ENCODE measurements around the gene SUPT4H1. TPM values are rescaled to one million over a fixed set of nuclear protein-coding genes. Genes with fewer than 3 reads are reported as not detected.

SUPT4H1 gene
- total RNA-seq, 1 donor from 2014 or later: 43.1 TPM

DNA sequence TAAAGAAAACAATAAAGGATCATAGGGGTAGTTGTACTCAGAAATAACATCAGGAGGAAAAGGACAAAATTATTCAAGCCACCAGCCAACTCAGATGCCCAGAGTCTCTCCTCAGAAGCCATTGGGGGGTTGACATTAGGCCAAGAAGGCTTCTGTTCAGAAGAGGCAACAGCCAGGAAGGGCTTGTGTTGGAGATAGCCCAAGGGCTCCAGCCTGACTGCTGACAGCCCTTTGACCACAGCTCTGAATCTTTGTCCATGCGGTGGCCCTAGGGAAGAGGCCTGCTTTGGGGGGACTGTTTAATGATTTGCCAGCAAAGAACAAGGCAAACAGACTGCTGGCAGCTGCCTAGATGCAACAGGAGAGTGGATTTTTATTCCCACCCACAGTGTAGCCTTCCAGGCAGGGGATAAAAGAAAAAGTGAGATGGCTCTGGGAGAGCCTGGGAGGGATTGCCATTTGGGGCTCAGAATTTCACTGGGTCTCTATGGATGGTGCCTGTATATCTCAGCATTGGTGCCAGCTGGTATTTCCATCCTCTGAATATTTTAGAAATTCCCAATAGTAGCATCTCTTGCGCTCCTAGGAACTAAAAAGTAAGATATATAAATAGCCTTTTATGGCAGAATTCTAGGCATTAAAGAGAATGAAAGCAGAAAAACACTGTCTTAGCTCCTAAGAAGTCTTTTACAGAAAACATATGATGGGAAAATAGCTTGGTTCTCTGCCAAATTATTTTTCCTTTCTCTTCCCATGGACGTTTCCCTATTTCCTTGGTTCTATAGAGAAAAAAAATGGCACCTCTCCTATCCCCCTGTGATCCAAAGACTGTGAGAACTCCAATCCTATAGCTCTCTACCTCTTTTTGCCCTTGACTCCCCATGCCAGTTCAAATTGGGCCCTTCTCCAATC is 29.4 kb upstream of the SUPT4H1 start:
- DNase-seq (ENCODE audit: low spot score): peak; percentile 21

DNA sequence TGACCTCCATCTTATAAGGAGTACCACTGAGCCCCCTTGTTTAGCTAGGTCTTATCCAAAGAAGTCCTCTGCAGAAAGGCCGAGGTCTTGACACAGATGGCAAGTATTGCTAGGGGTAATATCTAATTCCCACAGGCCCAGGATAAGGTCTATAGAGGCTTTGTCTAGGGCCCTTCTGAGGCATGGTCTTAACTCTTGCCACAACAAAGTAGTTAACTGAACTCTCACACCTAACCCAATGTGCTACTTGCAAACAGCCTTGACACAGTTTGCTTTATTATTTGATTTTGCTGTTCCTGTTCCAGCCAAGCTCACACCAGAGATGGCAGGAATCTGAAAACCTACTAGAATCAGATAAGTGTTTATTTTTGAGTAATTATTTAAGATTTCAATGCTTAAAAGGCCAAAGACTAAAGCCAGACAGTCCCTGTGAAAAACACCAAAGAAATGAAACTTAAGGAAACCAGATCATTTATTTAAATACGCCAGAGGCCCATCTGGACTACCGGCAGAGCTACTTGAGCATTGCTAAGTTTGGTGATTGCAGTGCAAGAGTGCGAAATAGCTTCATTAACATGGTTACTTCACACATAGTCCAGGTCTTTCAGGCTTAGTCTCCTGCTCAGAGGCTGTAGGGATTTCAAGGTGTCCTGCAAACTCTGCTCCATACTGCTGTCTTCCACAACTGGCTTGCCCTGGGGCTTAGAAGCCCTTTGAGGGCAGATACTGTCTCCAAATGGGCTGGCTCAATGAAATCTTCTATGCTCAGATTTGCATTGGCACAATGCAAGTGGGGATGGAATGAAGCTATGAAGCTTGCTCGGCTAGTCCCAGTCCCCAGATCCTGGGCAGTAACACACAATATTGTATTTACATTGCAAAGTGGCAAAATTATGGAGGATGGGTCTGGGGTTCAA is 28.5 kb upstream of the SUPT4H1 start:
- DNase-seq (ENCODE audit: low spot score): no peak

DNA sequence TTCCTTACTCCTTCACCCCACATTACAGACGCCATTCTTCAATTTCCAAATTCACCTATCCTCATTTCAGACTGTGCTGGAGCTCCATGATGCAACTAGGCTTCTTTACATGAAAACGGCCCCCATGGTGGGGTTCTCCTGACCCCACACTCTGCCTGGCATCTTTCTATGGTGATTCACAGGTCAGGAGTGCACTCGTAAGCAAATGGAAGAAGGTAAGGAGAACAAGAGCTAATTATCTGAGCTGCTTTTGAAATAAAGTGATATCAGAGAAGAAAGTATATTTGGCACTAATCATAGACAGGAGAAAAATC is 27.5 kb upstream of the SUPT4H1 start:
- no peak for DNase-seq (ENCODE audit: low spot score)

DNA sequence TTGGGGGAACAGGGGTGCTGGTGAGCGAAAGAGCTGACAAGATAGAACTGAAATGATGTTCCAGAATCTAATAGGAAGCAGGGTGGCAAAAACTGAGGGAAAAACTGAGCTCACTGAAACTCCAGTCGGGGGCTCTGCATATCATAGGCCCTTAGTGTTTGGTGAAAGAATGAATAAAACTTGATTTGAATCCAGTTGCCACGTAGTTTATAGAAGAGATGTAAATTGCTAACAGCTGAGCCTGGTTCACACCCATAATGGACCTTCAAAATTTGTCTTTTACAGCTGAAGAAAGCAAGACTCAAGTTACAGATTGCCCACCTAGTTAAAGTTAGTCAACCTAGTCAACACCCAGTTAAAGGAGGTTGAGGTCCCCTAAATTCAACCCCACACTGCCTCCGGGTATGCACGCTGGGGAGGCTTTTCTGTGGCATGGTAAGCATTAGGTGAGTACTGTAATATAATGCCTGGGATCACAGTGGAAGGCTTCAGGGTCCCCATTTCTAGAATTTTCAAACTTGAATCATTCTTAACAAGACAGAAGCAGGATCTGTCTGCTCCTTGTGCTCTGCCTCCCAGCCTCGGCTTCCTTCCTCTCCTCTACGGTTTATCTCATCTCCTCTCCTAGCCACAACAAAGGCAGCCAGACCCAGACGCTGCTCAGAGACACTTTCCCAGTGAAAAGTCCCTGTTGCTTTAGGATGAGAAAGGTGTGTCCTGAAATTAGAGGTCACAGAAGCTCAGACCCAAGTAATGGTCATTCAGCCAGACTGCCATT is 26.9 kb upstream of the SUPT4H1 start:
- no peak for DNase-seq (ENCODE audit: low spot score)

DNA sequence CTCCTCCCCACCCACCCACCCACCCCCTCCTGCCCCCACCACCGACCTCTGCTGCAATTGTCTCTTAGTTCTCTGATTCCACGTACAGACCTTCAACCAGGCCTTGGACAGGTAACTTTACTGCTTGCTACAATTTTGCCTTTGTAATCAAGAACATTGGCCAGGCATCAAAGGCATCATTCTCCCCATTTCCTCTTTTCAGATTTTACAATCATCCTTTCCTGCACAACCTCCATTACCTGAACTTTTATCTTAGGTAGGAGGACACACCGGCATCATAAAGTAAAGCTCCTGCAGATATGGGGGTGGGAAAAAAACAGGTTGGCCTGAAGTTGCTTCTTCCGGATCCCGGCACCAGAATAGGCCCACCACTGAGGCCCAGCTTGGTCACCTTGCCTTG is 25.7 kb upstream of the SUPT4H1 start:
- no peak for DNase-seq (ENCODE audit: low spot score)

DNA sequence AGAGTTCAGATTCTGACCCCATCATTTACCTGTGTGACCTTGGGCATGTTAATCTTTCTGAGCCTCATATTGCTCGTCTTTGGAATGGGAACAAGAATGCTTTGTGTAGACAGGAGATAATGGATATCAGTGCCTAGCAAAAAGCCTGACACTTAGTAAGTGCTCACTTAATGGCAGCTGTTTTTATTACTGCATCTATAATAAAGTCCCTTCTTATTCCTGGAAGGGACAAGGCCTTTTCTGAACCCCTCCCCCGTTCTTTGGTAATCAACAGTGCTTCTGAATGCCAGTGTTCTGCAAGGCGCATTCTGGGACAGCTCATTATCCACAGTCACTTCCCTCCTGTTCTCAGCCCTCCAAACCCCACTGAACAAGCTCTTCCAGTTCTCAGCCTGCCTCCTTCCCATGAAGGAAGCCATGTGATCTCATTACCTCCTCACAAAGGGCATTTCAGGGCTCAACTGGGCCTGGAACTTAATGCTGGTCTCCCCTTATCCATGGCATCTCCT is 25.1 kb upstream of the SUPT4H1 start:
- DNase-seq (ENCODE audit: low spot score): peak; percentile 60

DNA sequence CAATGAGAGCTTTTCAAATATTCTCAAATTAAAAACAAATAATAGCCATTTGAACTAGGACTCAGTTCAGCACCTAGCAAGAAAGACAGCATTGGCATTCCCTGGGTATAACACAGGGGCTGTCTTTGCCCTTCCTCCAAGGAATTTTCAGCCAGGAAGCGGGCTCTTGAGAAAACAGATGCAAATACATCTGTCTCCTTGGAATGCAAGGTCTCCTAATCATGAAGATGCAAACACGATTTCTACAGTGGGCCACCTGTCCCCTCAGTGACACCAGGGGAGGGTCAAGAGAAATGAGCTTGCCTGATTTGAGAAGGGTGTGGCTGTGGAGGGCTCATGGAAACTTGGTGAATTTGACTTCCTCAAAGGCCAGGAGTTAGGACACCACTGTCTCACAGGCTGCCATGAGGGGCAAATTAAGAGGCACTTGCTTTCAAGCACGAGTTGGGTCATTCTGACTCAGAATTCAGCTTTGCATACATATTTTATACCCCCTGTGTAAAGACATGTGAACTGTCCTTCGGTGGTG is 24.5 kb upstream of the SUPT4H1 start:
- DNase-seq (ENCODE audit: low spot score): no peak

DNA sequence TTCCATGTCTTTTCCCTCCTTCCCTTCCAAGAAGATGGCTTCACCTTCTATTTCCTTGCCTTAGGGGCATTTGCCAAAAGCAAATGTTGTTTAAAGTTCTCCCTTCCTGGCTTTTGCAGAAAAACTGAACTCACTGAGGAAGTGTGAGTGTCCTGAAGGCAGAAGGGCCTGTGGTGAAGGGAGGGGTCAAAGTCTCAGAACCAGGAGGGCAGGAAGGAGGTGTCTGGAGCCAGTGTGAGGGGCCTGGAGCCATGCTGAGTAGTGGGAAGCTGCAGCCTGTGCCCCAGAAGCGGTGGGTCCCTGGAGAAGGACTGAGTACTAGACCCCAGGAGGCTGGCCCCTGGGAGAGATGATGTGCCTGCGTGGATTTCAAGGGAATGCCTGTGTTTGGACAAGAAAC is 23.8 kb upstream of the SUPT4H1 start:
- no peak for DNase-seq (ENCODE audit: low spot score)

DNA sequence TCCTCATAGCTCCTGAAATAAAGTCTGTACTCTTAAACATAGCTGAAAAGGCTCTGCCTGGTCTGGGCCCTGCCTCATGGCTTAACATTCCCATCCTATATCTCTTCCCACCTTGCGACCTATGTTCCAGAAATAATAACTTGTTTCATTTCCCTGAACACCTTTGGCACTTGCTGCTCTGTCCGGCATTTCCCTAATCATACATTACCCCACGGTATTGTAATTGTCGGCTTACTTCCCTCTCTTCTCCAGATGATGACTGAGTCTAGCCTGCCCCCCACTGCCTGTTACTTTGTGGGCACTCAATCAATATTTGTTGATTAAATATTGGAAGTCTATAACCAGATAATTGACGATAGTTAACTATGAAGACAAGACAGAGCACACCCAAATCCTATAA is 23.3 kb upstream of the SUPT4H1 start:
- no peak for DNase-seq (ENCODE audit: low spot score)

DNA sequence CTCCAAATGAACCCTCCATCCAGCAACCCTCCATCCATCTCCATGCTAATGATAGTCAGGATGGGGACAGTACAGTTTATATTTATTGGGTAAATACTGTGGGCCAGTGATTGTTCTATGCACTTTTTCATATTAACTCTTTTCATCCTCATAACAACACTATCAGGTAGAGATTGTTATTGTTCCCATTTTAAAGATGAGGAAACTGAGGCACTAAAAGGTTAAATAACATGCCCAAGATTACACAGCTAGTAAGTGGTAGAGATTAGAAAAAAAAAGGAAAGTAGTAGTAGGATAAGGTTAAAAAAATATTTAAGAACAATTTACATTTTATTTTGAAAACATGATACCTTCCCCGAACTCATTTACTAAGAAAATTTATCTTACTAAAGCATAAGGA is 21.9 kb upstream of the SUPT4H1 start:
- no peak for DNase-seq (ENCODE audit: low spot score)

DNA sequence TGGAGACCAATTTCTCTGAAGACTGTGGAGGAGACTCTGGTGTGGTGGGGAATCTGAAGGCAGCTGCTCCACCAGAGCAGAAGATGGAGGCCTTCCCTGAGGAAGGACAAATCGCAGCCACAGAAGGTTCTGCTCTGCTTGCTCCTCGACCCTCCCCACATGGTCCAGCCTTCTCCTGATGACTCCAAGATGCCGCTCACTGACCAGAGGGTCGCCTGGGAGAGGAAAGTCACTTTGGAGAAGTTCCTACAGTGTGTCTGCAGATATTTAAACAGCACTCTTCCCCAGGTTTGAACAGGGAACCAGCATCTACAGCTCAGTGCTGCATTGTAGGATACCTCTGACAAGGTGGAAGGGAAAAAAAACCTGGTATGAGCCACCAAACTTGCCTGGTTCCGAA is 21.0 kb upstream of the SUPT4H1 start:
- DNase-seq (ENCODE audit: low spot score): no peak

DNA sequence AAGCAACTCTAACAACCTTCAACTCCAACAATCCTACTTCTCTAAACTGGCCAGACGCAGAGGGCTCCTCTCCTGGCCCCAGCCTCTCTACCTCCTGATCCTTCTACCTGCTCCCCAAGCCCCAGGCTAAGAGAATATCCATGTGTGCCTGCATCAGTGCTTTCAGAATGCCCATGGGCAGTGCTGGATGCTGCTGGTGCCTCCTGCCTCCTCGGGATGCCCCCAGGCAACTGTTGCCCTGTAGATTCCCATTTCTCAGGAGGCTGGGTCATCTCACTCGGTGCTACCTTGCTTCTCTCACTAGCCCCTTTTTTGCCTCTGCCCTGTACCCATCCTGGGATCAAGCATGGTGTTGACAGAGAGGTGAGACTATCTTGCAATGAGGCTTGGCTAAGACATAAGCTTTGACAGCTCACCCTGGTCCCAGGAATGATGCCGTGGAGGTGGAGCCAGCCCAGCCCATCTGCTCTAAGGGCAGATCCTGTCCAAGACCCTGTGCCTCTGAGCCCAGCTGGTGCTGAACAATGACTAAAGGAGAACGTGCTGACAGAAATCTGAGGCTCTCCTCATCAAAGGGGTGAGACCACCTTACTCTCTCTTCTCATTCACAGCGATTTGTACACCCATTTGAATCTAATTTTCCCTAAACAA is 19.4 kb upstream of the SUPT4H1 start:
- DNase-seq (ENCODE audit: low spot score): no peak

DNA sequence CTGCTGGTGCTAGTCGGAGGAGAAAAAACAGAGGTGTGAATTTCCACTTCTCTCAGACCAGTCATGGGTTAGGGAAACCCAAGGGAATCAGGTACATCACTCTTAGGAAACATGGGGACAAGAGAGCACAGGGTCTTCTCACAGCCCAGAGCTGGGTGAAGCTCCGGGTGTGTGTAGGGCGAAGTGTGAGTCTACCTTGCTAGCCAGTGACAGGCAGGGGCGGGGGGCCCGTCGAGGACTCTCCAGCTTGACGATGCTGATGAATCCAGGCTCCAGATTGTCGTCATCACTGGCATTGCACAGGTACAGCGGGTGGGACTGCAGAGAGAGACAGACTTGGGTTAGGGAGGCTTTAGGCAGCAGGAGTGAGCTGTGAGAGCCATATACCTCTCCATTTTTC is 18.7 kb upstream of the SUPT4H1 start:
- no peak for DNase-seq (ENCODE audit: low spot score)

DNA sequence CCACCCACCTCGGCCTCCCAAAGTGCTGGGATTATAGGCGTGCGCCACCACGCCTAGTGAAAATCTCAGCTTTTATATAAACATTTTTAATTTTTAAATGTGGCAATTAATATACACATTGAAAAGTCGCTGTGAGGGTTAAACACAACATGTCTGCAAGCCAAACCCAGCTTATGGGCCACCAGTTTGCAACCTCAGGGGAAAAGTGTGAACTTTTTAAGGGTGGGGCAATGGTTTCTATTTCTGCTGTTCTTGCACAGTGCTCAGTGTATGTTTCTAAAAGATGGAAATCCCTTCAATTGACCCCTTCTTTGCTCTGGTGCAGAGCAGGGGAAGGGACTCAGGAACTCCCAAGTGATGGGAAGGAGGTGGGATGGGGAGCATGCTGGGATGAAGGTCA is 18.3 kb upstream of the SUPT4H1 start:
- DNase-seq (ENCODE audit: low spot score): no peak

DNA sequence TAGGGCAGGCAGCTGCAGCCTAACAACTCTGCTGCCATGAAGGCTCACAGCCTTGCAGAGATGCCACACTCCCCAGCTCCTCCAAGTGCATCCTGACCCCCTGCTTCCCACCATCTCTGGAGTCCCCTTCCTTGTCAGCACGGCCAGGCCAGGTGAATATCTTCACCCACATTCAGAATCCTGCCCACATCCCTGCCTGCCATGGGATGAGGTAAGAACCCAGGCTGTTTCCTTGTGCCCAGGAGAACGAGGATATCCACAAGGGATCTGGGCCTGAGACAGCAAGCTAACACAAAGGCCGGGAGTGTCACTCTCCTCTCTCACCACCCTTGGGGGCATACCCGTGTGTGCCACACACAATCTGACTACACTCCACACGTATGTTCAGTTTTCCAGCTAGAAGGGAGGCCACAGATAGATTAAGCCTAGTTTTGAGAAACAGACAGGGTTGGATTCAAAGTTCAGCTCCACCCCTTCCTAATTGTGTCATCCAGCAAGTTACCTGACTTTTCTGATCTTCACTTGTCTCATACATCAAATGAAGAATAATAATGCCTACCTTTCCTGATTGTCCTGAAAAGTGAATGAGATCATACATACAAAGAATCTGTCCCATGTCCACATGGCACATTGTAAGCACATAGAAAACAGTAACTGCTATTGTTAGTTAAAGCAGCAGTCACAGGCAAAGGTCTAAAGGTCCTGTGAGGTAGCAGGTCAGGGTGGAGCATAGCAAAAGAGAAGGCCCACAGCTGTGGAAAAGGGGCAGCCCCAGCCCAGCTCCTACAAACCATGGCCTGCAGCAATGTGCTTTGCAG is 17.4 kb upstream of the SUPT4H1 start:
- no peak for DNase-seq (ENCODE audit: low spot score)

DNA sequence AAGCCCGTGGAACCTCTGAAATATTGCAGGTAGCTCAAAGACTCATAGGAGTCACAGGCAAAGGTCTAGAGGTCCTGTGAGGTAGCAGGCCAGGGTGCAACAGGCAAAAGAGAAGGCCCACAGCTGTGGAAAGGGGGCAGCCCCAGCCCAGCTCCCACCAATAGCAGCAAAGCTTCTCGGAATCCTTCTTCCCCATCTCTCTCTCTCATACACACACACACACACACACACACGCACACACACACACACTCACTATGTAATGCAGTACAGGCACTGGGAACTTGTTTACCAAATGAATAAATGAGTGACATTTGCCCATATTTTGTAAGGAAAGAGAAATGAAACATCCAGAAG is 16.8 kb upstream of the SUPT4H1 start:
- DNase-seq (ENCODE audit: low spot score): no peak

DNA sequence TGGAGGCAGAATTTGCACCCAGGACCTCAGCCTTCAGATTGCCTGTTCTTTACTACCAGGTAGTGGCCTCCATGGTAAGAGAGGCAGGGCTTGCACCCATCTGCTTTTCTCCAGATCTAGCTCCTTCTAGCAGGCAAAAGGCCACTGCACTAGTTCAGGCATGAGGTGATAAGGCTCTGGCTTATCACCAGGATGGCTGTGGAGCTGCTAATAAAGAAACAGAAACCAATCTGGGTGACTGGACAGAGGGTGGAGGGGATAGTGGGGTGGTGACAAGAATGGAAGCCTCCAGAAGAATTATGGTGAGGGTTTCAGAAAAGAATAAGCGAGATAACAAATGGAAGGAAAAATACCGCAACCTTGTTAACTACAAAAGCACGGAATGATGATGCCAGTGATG is 15.5 kb upstream of the SUPT4H1 start:
- no peak for DNase-seq (ENCODE audit: low spot score)

DNA sequence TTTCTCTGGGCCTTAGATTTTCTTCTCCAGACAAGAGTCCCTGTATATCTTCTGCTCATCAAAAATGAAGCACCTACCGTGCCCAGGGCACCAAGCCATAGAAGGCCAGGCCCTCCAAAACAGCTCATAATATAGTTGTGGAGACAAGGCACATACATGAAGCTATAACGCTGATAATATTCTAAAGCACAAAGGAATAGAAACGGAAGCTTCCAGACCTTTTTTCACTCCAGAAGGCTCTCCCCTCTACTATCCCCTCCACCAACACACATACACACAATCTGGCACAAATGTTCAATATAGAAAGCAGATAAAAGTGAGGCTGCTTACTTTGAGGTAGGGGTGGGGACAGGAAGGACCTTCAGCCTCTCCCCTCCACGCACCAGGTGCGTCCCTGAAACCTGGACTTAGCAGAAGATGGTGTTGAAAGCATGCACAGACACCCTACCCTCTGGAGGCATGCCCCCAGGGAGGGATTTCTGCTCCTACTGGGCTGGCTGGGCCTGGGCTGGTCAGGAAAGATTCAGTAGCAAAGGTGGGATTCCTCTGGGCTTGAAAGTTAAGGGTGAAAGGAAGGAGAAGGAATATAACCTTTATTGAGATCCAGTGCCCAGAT is 14.1 kb upstream of the SUPT4H1 start:
- DNase-seq (ENCODE audit: low spot score): no peak

DNA sequence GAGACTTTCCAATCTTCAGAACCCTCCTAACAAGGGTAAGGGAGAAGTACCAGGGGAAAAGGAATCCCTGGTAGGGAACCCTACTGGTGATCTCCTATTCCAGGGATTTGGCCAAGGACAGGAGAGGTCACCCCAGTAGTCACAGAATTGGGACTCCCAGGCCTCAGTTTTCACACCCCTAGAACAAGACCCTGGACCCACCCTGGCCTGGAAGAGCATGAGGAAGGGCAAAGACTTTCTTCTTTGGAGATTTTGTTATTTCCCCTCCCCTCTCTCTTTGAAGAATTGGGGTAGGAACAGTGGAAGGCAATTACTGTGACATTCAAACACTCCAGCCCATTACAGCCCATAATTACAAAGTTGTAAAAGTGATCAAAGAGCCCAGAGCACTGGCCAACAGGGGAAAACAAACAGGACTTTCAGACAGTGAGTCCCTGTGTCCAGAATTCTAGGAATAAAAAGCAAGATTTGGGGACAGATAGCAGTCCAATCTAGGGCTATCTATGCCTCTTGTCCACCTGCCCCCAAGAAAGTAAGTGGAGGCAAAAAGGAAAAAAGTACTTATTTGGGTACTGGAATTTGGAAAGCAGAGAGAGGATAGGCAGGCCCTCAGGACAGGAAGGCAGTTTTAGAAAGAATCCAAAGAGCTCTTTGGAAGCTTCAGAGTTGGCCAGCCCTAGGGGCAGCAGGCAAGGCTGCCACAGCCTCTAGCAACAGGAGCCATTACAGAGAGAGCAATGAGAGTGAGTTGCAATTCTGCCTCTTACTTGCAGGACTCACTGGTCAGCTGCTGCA is 13.4 kb upstream of the SUPT4H1 start:
- no peak for DNase-seq (ENCODE audit: low spot score)
